Measurements from ENCODE around the gene PSD4. TPM values are rescaled to one million over a fixed set of nuclear protein-coding genes. Genes with fewer than 3 reads are reported as not detected.

The PSD4 gene
- total RNA-seq, 1 experiment from 2014 or later: 1.0 TPM

- no peaks in the 10 kb centered on the region for H3K23me2 ChIP-seq (ENCODE audit: insufficient read length, low read depth, low read length, poor library complexity, severe bottlenecking)
- DNase-seq: no peak
- no peak overlapping the region for H3K4ac ChIP-seq (ENCODE audit: low read depth, low read length)
- no peak overlapping the region for H3K23ac ChIP-seq (ENCODE audit: insufficient read length, low read depth, low read length)
- H3K79me2 ChIP-seq (ENCODE audit: insufficient read depth, low read length): no peaks in the 10 kb centered on the region
- H2BK20ac ChIP-seq (ENCODE audit: low read depth, low read length, poor library complexity, severe bottlenecking): no peak overlapping the region
- peaks cover 3 to 7% of the 10 kb centered on the region in 2 experiments; a peak in 2 of 5 replicates for H3K9me3 Mint-ChIP-seq
- H3K4me1 ChIP-seq (ENCODE audit: insufficient read depth, low read length): no peaks in the 10 kb centered on the region
- no peak overlapping the region for H3K14ac ChIP-seq (ENCODE audit: insufficient read depth, low read length)
- H3K79me1 ChIP-seq (ENCODE audit: insufficient read depth, low read depth, low read length, poor library complexity, severe bottlenecking): no peaks in the 10 kb centered on the region
- peaks cover 0 to 5% (median 0%) of the 10 kb centered on the region in 3 experiments; a peak in 2 of 7 replicates for H3K36me3 Mint-ChIP-seq (ENCODE audit: insufficient read depth in 1 of 3, low read depth in 3 of 3)
- H4K8ac ChIP-seq (replicated peaks; ENCODE audit: insufficient read length, low read depth, low read length): no peak overlapping the region
- TF ChIP-seq, protein P1, sequence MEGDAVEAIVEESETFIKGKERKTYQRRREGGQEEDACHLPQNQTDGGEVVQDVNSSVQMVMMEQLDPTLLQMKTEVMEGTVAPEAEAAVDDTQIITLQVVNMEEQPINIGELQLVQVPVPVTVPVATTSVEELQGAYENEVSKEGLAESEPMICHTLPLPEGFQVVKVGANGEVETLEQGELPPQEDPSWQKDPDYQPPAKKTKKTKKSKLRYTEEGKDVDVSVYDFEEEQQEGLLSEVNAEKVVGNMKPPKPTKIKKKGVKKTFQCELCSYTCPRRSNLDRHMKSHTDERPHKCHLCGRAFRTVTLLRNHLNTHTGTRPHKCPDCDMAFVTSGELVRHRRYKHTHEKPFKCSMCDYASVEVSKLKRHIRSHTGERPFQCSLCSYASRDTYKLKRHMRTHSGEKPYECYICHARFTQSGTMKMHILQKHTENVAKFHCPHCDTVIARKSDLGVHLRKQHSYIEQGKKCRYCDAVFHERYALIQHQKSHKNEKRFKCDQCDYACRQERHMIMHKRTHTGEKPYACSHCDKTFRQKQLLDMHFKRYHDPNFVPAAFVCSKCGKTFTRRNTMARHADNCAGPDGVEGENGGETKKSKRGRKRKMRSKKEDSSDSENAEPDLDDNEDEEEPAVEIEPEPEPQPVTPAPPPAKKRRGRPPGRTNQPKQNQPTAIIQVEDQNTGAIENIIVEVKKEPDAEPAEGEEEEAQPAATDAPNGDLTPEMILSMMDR (conservative IDR thresholded peaks at IDR 0.05): no peak
- no peak overlapping the region for H3K56ac ChIP-seq (ENCODE audit: insufficient read length, low read depth, low read length)
- H3K27ac ChIP-seq (ENCODE audit: insufficient read length, low read depth, low read length): no peak overlapping the region
- no peak overlapping the region for H3K18ac ChIP-seq (ENCODE audit: insufficient read length, low read depth, low read length)
- no peaks in the 10 kb centered on the region for H4K20me1 ChIP-seq (ENCODE audit: control insufficient read depth, insufficient read depth, insufficient read length)
- H3K9ac ChIP-seq (ENCODE audit: extremely low read depth, insufficient read length, low read length): no peak overlapping the region
- no peaks in the 10 kb centered on the region for H3K27me3 ChIP-seq (ENCODE audit: insufficient read depth, low read length)
- H3K4me2 ChIP-seq (ENCODE audit: insufficient read depth, insufficient read length, low read length): no peak overlapping the region
- H3K9me3 ChIP-seq (ENCODE audit: control insufficient read depth, low read depth, low read length): no peaks in the 10 kb centered on the region
- H3K27ac Mint-ChIP-seq: no peak overlapping the region; a peak in 1 of 7 replicates
- H2AFZ ChIP-seq (ENCODE audit: low read length): no peak overlapping the region
- H3K4me1 Mint-ChIP-seq: no peaks in the 10 kb centered on the region; a peak in 1 of 4 replicates
- H3K27me3 Mint-ChIP-seq (ENCODE audit: low read depth): peaks cover 10% of the 10 kb centered on the region
- H4K5ac ChIP-seq (ENCODE audit: insufficient read length, low read depth, low read length): no peak overlapping the region
- no peak overlapping the region for H4K91ac ChIP-seq (ENCODE audit: insufficient read length, low read depth, low read length)
- no peak overlapping the region for H2BK12ac ChIP-seq (ENCODE audit: insufficient read length, low read depth, low read length)
- no CpG with 5 or more reads among the region's 3 CpGs for WGBS (ENCODE audit: extremely low coverage, insufficient read length, low lambda C conversion rate)
- H2BK120ac ChIP-seq (ENCODE audit: low read depth, low read length, poor library complexity, severe bottlenecking): no peak overlapping the region
- H3T11ph ChIP-seq (ENCODE audit: low read length): no peak overlapping the region
- H3K4me3 Mint-ChIP-seq: no peak overlapping the region
- no peak overlapping the region for H2BK5ac ChIP-seq (ENCODE audit: insufficient read length, low read length)
- H2BK15ac ChIP-seq (ENCODE audit: low read depth, low read length): no peak overlapping the region
- no peak overlapping the region for H2AK5ac ChIP-seq (ENCODE audit: insufficient read length, low read length)
Observed at GRCh38 chr2:113231064-113231463, 57.3 kb downstream of the PSD4 start.
